ENCODE measurements around the gene MEIOSIN. TPM values are rescaled to one million over a fixed set of nuclear protein-coding genes. Genes with fewer than 3 reads are reported as not detected.

Gene MEIOSIN
- polyA plus RNA-seq, 1 donor from 2014 or later = not detected

- no peaks in the 10 kb centered on the region for H3F3A ChIP-seq (ENCODE audit: insufficient read depth, low read length, poor library complexity, severe bottlenecking)
- TF ChIP-seq RAD21 (conservative IDR thresholded peaks at IDR 0.05) = no peak
- TF ChIP-seq TAF1 (IDR thresholded peaks at IDR 0.05; ENCODE audit: low read depth) = no peak
- no peak for TF ChIP-seq SMC3 (conservative IDR thresholded peaks at IDR 0.05; ENCODE audit: poor library complexity)
- TF ChIP-seq, protein P1, sequence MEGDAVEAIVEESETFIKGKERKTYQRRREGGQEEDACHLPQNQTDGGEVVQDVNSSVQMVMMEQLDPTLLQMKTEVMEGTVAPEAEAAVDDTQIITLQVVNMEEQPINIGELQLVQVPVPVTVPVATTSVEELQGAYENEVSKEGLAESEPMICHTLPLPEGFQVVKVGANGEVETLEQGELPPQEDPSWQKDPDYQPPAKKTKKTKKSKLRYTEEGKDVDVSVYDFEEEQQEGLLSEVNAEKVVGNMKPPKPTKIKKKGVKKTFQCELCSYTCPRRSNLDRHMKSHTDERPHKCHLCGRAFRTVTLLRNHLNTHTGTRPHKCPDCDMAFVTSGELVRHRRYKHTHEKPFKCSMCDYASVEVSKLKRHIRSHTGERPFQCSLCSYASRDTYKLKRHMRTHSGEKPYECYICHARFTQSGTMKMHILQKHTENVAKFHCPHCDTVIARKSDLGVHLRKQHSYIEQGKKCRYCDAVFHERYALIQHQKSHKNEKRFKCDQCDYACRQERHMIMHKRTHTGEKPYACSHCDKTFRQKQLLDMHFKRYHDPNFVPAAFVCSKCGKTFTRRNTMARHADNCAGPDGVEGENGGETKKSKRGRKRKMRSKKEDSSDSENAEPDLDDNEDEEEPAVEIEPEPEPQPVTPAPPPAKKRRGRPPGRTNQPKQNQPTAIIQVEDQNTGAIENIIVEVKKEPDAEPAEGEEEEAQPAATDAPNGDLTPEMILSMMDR (IDR thresholded peaks at IDR 0.05; ENCODE audit: poor library complexity, severe bottlenecking) = no peak
- no peak for TF ChIP-seq EZH2 (IDR thresholded peaks at IDR 0.05; ENCODE audit: borderline replicate concordance, insufficient read depth, low read length, poor library complexity, severe bottlenecking)
- TF ChIP-seq EP300 (conservative IDR thresholded peaks at IDR 0.05; ENCODE audit: poor library complexity, severe bottlenecking) = peak; percentile 35
- peak; percentile 46 for TF ChIP-seq POLR2AphosphoS5 (IDR thresholded peaks at IDR 0.05)
- peak; percentile 95 for TF ChIP-seq MXI1 (conservative IDR thresholded peaks at IDR 0.05; ENCODE audit: poor library complexity, severe bottlenecking)
- no peak for TF ChIP-seq REST (IDR thresholded peaks at IDR 0.05; ENCODE audit: borderline replicate concordance)
- H3K27ac ChIP-seq (ENCODE audit: low read length) = peak within 1 kb of the TSS; percentile 85
- H3K36me3 ChIP-seq (ENCODE audit: insufficient read depth, low read length) = peaks cover 6% of the 10 kb centered on the region
- H2AFZ ChIP-seq (ENCODE audit: low read depth, low read length) = peak within 1 kb of the TSS; percentile 18
- no peaks in the 10 kb centered on the region for H3K27me3 ChIP-seq (ENCODE audit: insufficient read depth, low read depth, low read length)
- no peaks in the 10 kb centered on the region for H4K20me1 ChIP-seq (ENCODE audit: insufficient read depth)
- peak within 1 kb of the TSS; percentile 87 for H3K9ac ChIP-seq (ENCODE audit: low read length)
- H3K79me2 ChIP-seq (replicated peaks; ENCODE audit: insufficient read depth, low read length) = peaks cover 25% of the 10 kb centered on the region
- no peaks in the 10 kb centered on the region for H3K9me2 ChIP-seq (ENCODE audit: insufficient read depth, low read length)
- peak within 1 kb of the TSS; percentile 94 for H3K4me3 ChIP-seq (ENCODE audit: low read length)
- H3K4me2 ChIP-seq (ENCODE audit: low read length) = peak within 1 kb of the TSS; percentile 98
- H3K9me3 ChIP-seq (ENCODE audit: low read length) = no peaks in the 10 kb centered on the region
Measured at GRCh38 chr19:45792470-45793177, 59.4 kb downstream of the MEIOSIN start, which contains the start of gene DMWD. Gene DMWD, minus strand, starts transcription at chr19:45792845. Its CDS starts 89 bp downstream, at chr19:45792756.

DNA sequence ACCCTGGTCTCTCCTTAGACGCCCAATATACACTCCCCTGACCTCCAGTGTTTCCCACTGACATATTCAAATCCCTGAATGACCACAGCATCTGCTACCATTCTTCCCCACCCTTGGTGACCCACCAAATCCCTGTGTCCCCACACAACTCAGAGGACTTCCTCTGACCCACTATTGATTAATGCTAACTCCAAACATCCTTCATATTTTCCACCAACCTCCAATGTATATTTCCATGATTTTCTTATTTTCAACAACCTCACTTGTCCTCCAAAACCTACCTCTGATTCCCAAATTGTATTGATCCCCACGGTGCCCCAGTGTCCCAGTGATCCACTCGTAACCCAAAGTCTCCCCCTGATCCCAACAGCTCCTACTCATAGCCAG lies 59.9 kb downstream of the MEIOSIN start:
- Histone ChIP-seq H3K9ac (ENCODE audit: low read length) (peak overlapping the region; percentile 61), H3K27ac (ENCODE audit: low read length) (peak overlapping the region; percentile 85), H3K9me3 (ENCODE audit: low read length) (no peaks in the 10 kb centered on the region), H3K4me2 (ENCODE audit: low read length) (peak overlapping the region; percentile 59), H3K36me3 (ENCODE audit: insufficient read depth, low read length) (peaks cover 6% of the 10 kb centered on the region), H3K9me2 (ENCODE audit: insufficient read depth, low read length) (no peaks in the 10 kb centered on the region), H4K20me1 (ENCODE audit: insufficient read depth) (no peaks in the 10 kb centered on the region), H2AFZ (ENCODE audit: low read depth, low read length) (peak overlapping the region; percentile 18), H3K27me3 (ENCODE audit: insufficient read depth, low read depth, low read length) (no peaks in the 10 kb centered on the region), H3K4me3 (ENCODE audit: low read length) (peak overlapping the region; percentile 56), H3F3A (ENCODE audit: insufficient read depth, low read length, poor library complexity, severe bottlenecking) (no peaks in the 10 kb centered on the region), H3K79me2 (replicated peaks; ENCODE audit: insufficient read depth, low read length) (peaks cover 25% of the 10 kb centered on the region)
- TF ChIP-seq POLR2AphosphoS5 (IDR thresholded peaks at IDR 0.05) (no peak), MXI1 (conservative IDR thresholded peaks at IDR 0.05; ENCODE audit: poor library complexity, severe bottlenecking) (no peak), EP300 (conservative IDR thresholded peaks at IDR 0.05; ENCODE audit: poor library complexity, severe bottlenecking) (no peak), SMC3 (conservative IDR thresholded peaks at IDR 0.05; ENCODE audit: poor library complexity) (no peak)
- TF ChIP-seq, protein P1 (IDR thresholded peaks at IDR 0.05; ENCODE audit: poor library complexity, severe bottlenecking) = no peak
